HEK293 (cell line): ENCODE data around the gene CHID1.

Experiments used
- CTCF ChIA-PET: fragments of 350-600 bp; formaldehyde crosslinking; extraction: SDS; loops from one replicate; lab custom pipeline; 2021; ENCODE audit warnings: antibody characterized with exemption; lab: Yijun Ruan, JAX
- POLR2A ChIA-PET: fragments of 300-600 bp; formaldehyde crosslinking; extraction: SDS; loops from one replicate; lab custom pipeline; 2020; ENCODE audit warnings: antibody characterized with exemption, inconsistent platforms; lab: Yijun Ruan, JAX
- H3K27ac ChIP-seq: fragments of 200-500 bp; sonication (Bioruptor generic); 2 replicates; pipeline ENCODE4 v1.5.1; 2014; ENCODE audit warnings: low read depth, low read length, control low read depth, inconsistent platforms; ENCODE audit errors: extremely low read depth
- H3K36me3 ChIP-seq, 2 experiments: fragments of 200-500 bp in 1 of 2; sonication (Bioruptor generic) in 1 of 2; 1 replicate in 1 of 2; 2 replicates in 1 of 2; pipeline ENCODE4 v1.5.1; 2014 to 2017; ENCODE audit warnings: inconsistent platforms in 2 of 2, low read length in 2 of 2; ENCODE audit not compliant: control insufficient read depth in 2 of 2, insufficient read depth in 1 of 2
- H3K4me1 ChIP-seq: fragments of 200-500 bp; sonication (Bioruptor generic); 2 replicates; pipeline ENCODE4 v1.5.1; 2014; ENCODE audit warnings: mild to moderate bottlenecking, low read length, inconsistent platforms; ENCODE audit not compliant: control insufficient read depth, insufficient read depth
- H3K4me3 ChIP-seq: 2 replicates; pipeline ENCODE4 v1.5.1; 2011; ENCODE audit warnings: low read depth, mild to moderate bottlenecking, control low read depth, low read length, moderate library complexity
- H3K9me3 ChIP-seq: fragments of 200-500 bp; sonication (Bioruptor generic); 2 replicates; pipeline ENCODE4 v1.5.1; 2014; ENCODE audit warnings: low read depth, low read length, inconsistent platforms; ENCODE audit not compliant: control insufficient read depth, insufficient read depth
- EGR2 ChIP-seq: fragments of 450-650 bp; formaldehyde crosslinking; IDR thresholded peaks from 2 replicates; pipeline ENCODE4 v1.5.1; 2016; ENCODE audit warnings: low read depth, missing biosample characterization, missing genetic modification characterization
- GFI1B ChIP-seq: fragments of 450-650 bp; formaldehyde crosslinking; IDR thresholded peaks from 2 replicates; pipeline ENCODE4 v1.5.1; 2016; ENCODE audit warnings: missing biosample characterization, missing genetic modification characterization
- GLIS1 ChIP-seq: fragments of 450-650 bp; formaldehyde crosslinking; IDR thresholded peaks from 2 replicates; pipeline ENCODE4 v1.5.1; 2016; ENCODE audit warnings: missing biosample characterization, missing genetic modification characterization
- GLIS2 ChIP-seq: fragments of 450-650 bp; formaldehyde crosslinking; IDR thresholded peaks from 2 replicates; pipeline ENCODE4 v1.5.1; 2016; ENCODE audit warnings: missing biosample characterization, missing genetic modification characterization
- KLF7 ChIP-seq: fragments of 450-650 bp; formaldehyde crosslinking; IDR thresholded peaks from 2 replicates; pipeline ENCODE4 v1.5.1; 2016; ENCODE audit warnings: missing biosample characterization, missing genetic modification characterization, borderline replicate concordance
- OVOL3 ChIP-seq: fragments of 450-650 bp; formaldehyde crosslinking; IDR thresholded peaks from 2 replicates; pipeline ENCODE4 v1.5.1; 2016; ENCODE audit warnings: missing biosample characterization, missing genetic modification characterization
- ZFHX2 ChIP-seq: fragments of 450-650 bp; formaldehyde crosslinking; conservative IDR thresholded peaks from 2 replicates; pipeline ENCODE4 v1.5.1; 2016; ENCODE audit warnings: missing biosample characterization, missing genetic modification characterization
- ZIC2 ChIP-seq: fragments of 450-650 bp; formaldehyde crosslinking; IDR thresholded peaks from 2 replicates; pipeline ENCODE4 v1.5.1; 2016; ENCODE audit warnings: missing biosample characterization, missing genetic modification characterization
- ZNF16 ChIP-seq: fragments of 450-650 bp; formaldehyde crosslinking; IDR thresholded peaks from 2 replicates; pipeline ENCODE4 v1.5.1; 2016; ENCODE audit warnings: low read depth, missing biosample characterization, missing genetic modification characterization
- ZNF174 ChIP-seq: fragments of 450-650 bp; formaldehyde crosslinking; IDR thresholded peaks from 2 replicates; pipeline ENCODE4 v1.5.0; 2017; ENCODE audit warnings: missing biosample characterization, mild to moderate bottlenecking, missing genetic modification characterization
- ZNF23 ChIP-seq: fragments of 450-650 bp; formaldehyde crosslinking; IDR thresholded peaks from 2 replicates; pipeline ENCODE4 v1.5.1; 2016; ENCODE audit warnings: missing biosample characterization, missing genetic modification characterization, borderline replicate concordance
- ZNF350 ChIP-seq: fragments of 450-650 bp; formaldehyde crosslinking; IDR thresholded peaks from 2 replicates; pipeline ENCODE4 v1.5.0; 2017; ENCODE audit warnings: missing biosample characterization, mild to moderate bottlenecking, missing genetic modification characterization
- ZNF354C ChIP-seq: fragments of 450-650 bp; formaldehyde crosslinking; IDR thresholded peaks from 2 replicates; pipeline ENCODE4 v1.5.1; 2016; ENCODE audit warnings: missing biosample characterization, missing genetic modification characterization, low read depth, borderline replicate concordance
- ZNF600 ChIP-seq: fragments of 450-650 bp; formaldehyde crosslinking; IDR thresholded peaks from 2 replicates; pipeline ENCODE4 v1.5.1; 2016; ENCODE audit warnings: missing biosample characterization, missing genetic modification characterization
- TF ChIP-seq, protein P1 (sequence below): fragments of 450-650 bp; formaldehyde crosslinking; IDR thresholded peaks from 2 replicates; pipeline ENCODE4 v1.5.1; 2016; ENCODE audit warnings: missing biosample characterization, missing genetic modification characterization, borderline replicate concordance
- TF ChIP-seq, protein P2 (sequence below): IDR thresholded peaks from 2 replicates; pipeline ENCODE4 v1.6.1; 2011; ENCODE audit warnings: mild to moderate bottlenecking, low read depth, low read length, borderline replicate concordance
- TF ChIP-seq, protein P3 (sequence below): fragments of 450-650 bp; formaldehyde crosslinking; IDR thresholded peaks from 2 replicates; pipeline ENCODE4 v1.5.1; 2016; ENCODE audit warnings: missing biosample characterization, missing genetic modification characterization
- TF ChIP-seq, protein P4 (sequence below): fragments of 450-650 bp; formaldehyde crosslinking; IDR thresholded peaks from 2 replicates; pipeline ENCODE4 v1.5.1; 2016; ENCODE audit warnings: missing biosample characterization, missing genetic modification characterization
- TF ChIP-seq, protein P5 (sequence below): fragments of 450-650 bp; formaldehyde crosslinking; IDR thresholded peaks from 2 replicates; pipeline ENCODE4 v1.5.0; 2017; ENCODE audit warnings: missing biosample characterization, missing genetic modification characterization, borderline replicate concordance

Gene CHID1

DNA sequence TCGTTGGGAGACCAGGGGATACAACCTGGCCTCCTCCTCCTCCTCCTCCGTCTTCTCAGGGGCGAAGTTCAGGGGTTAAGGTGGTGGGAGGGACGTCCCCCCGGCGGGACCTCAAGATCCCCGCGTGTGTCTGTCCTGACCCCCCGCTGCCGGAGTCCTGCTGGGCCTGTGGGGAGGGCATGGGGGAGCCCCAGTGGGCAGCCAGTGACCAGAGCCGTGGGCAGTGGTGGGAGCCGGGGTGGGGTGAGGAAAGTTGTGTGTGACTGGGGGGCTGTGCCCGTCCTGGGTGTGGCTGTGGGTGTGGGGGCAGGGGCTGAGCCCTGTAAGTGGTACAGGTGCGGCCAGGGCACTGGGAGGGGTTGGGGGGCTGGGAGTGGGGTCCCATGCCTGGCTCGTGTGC, 57.8 kb downstream of the CHID1 start (continued):
- TF ChIP-seq, protein P1, sequence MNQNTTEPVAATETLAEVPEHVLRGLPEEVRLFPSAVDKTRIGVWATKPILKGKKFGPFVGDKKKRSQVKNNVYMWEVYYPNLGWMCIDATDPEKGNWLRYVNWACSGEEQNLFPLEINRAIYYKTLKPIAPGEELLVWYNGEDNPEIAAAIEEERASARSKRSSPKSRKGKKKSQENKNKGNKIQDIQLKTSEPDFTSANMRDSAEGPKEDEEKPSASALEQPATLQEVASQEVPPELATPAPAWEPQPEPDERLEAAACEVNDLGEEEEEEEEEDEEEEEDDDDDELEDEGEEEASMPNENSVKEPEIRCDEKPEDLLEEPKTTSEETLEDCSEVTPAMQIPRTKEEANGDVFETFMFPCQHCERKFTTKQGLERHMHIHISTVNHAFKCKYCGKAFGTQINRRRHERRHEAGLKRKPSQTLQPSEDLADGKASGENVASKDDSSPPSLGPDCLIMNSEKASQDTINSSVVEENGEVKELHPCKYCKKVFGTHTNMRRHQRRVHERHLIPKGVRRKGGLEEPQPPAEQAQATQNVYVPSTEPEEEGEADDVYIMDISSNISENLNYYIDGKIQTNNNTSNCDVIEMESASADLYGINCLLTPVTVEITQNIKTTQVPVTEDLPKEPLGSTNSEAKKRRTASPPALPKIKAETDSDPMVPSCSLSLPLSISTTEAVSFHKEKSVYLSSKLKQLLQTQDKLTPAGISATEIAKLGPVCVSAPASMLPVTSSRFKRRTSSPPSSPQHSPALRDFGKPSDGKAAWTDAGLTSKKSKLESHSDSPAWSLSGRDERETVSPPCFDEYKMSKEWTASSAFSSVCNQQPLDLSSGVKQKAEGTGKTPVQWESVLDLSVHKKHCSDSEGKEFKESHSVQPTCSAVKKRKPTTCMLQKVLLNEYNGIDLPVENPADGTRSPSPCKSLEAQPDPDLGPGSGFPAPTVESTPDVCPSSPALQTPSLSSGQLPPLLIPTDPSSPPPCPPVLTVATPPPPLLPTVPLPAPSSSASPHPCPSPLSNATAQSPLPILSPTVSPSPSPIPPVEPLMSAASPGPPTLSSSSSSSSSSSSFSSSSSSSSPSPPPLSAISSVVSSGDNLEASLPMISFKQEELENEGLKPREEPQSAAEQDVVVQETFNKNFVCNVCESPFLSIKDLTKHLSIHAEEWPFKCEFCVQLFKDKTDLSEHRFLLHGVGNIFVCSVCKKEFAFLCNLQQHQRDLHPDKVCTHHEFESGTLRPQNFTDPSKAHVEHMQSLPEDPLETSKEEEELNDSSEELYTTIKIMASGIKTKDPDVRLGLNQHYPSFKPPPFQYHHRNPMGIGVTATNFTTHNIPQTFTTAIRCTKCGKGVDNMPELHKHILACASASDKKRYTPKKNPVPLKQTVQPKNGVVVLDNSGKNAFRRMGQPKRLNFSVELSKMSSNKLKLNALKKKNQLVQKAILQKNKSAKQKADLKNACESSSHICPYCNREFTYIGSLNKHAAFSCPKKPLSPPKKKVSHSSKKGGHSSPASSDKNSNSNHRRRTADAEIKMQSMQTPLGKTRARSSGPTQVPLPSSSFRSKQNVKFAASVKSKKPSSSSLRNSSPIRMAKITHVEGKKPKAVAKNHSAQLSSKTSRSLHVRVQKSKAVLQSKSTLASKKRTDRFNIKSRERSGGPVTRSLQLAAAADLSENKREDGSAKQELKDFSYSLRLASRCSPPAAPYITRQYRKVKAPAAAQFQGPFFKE (tag by site-specific recombination), result no peak
- TF ChIP-seq ZNF350 (no peak), GFI1B (tag by site-specific recombination) (no peak), ZNF174 (tag by site-specific recombination) (no peak), OVOL3 (tag by site-specific recombination) (no peak), ZNF16 (tag by site-specific recombination) (no peak), KLF7 (no peak), ZNF23 (tag by site-specific recombination) (no peak)
- TF ChIP-seq, protein P2, sequence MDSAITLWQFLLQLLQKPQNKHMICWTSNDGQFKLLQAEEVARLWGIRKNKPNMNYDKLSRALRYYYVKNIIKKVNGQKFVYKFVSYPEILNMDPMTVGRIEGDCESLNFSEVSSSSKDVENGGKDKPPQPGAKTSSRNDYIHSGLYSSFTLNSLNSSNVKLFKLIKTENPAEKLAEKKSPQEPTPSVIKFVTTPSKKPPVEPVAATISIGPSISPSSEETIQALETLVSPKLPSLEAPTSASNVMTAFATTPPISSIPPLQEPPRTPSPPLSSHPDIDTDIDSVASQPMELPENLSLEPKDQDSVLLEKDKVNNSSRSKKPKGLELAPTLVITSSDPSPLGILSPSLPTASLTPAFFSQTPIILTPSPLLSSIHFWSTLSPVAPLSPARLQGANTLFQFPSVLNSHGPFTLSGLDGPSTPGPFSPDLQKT, result no peak
- TF ChIP-seq, protein P3, sequence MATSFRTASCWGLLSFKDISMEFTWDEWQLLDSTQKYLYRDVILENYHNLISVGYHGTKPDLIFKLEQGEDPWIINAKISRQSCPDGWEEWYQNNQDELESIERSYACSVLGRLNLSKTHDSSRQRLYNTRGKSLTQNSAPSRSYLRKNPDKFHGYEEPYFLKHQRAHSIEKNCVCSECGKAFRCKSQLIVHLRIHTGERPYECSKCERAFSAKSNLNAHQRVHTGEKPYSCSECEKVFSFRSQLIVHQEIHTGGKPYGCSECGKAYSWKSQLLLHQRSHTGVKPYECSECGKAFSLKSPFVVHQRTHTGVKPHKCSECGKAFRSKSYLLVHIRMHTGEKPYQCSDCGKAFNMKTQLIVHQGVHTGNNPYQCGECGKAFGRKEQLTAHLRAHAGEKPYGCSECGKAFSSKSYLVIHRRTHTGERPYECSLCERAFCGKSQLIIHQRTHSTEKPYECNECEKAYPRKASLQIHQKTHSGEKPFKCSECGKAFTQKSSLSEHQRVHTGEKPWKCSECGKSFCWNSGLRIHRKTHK (tag by site-specific recombination), result no peak

DNA sequence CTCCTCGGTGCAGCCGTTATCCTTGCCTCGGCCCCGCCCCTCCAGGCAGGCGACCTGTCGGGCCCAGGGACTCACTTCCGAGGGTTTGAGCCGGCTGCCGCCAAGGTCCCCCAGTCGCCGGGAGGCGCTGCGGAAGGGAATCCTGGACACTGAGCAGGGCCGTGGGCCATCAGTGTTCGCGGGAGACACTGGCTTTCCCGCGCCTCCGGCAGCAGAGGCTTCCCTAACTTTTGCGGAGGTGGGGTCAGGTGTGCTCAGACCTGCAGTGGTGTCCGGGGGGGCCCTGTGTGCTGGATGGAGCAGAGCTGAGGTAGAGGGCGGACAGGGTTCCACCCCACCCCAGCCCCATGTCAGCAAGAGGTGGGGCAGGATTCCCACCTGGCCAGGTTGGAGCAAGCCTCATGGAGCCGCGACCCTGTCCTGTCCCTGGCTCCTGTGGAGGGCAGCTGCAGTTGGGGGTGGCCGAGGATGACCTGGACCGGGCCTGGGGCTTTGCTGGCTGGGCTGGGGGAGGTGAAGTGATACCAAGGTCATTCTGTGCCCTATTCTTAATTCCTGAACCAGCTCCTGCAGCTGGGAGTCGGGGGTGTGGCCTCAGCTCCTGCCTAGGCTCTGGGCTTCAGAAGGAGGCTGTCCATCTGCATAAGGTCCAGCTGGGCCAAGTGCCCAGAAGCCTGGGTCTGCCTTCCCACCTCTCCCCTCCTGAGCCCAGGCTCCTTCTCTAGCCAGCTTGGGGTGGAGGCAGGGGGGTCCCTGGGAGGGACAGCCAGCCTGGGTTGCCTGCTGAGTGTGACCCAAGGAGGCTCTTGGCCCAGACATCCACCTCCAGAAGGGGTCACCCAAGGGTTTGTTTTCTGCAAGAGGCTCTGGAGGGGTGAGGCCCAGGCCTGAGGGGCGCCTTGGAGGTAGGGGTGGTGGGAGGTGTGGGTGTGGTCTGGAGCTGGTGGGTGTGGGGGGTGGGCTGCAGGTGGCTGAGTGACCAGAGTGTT, 59.5 kb downstream of the CHID1 start:
- Histone ChIP-seq H3K4me1 (0 out of 2 replicates have a peak, but pooled peaks cover 2% of the 10 kb centered on the region), H3K27ac (no peak overlapping the region), H3K9me3 (no peaks in the 10 kb centered on the region), H3K4me3 (no peak overlapping the region), H3K36me3 (no peaks in the 10 kb centered on the region)
- ChIA-PET CTCF (interaction anchor here (0.6 to 1.6 kb wide), 5 partner anchors 8 to 194 kb away, joined by 3 to 4 read pairs (median 3); no protein-coding TSS in a partner anchor), POLR2A (no interaction called here)
- TF ChIP-seq, protein P4, sequence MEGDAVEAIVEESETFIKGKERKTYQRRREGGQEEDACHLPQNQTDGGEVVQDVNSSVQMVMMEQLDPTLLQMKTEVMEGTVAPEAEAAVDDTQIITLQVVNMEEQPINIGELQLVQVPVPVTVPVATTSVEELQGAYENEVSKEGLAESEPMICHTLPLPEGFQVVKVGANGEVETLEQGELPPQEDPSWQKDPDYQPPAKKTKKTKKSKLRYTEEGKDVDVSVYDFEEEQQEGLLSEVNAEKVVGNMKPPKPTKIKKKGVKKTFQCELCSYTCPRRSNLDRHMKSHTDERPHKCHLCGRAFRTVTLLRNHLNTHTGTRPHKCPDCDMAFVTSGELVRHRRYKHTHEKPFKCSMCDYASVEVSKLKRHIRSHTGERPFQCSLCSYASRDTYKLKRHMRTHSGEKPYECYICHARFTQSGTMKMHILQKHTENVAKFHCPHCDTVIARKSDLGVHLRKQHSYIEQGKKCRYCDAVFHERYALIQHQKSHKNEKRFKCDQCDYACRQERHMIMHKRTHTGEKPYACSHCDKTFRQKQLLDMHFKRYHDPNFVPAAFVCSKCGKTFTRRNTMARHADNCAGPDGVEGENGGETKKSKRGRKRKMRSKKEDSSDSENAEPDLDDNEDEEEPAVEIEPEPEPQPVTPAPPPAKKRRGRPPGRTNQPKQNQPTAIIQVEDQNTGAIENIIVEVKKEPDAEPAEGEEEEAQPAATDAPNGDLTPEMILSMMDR (tag by site-specific recombination), result 0 out of 2 replicates have a peak, but pooled peaks have one; percentile 38
- peak; percentile 46; the same call in 1 of the 2 replicates for TF ChIP-seq EGR2
- TF ChIP-seq ZNF354C (tag by site-specific recombination), result no peak
- TF ChIP-seq ZIC2 (tag by site-specific recombination), result 0 out of 2 replicates have a peak, but pooled peaks have one; percentile 10
- TF ChIP-seq GLIS2 (tag by site-specific recombination), result peak; percentile 53; the same call in 1 of the 2 replicates
- TF ChIP-seq GLIS1 (tag by site-specific recombination), result peak; percentile 52; the same call in 1 of the 2 replicates
- 0 out of 2 replicates have a peak, but pooled peaks have one; percentile 20 for TF ChIP-seq ZNF600
- 0 out of 2 replicates have a peak, but pooled peaks have one; percentile 16 for TF ChIP-seq ZFHX2
- TF ChIP-seq, protein P5, sequence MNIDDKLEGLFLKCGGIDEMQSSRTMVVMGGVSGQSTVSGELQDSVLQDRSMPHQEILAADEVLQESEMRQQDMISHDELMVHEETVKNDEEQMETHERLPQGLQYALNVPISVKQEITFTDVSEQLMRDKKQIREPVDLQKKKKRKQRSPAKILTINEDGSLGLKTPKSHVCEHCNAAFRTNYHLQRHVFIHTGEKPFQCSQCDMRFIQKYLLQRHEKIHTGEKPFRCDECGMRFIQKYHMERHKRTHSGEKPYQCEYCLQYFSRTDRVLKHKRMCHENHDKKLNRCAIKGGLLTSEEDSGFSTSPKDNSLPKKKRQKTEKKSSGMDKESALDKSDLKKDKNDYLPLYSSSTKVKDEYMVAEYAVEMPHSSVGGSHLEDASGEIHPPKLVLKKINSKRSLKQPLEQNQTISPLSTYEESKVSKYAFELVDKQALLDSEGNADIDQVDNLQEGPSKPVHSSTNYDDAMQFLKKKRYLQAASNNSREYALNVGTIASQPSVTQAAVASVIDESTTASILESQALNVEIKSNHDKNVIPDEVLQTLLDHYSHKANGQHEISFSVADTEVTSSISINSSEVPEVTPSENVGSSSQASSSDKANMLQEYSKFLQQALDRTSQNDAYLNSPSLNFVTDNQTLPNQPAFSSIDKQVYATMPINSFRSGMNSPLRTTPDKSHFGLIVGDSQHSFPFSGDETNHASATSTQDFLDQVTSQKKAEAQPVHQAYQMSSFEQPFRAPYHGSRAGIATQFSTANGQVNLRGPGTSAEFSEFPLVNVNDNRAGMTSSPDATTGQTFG (tag by site-specific recombination), result no peak
